Renal cortex interstitium (tissue), 3 donors: Measurements from ENCODE around the gene ST8SIA3. TPM values are rescaled to one million over a fixed set of nuclear protein-coding genes. Genes with fewer than 3 reads are reported as not detected.

Experiments
- polyA plus RNA-seq, 3 donors: library from polyadenylated mRNA; unstranded; fragments of 120-200 nt; gene quantifications; one replicate each; pipeline ENCODE4 v1.2.1, GENCODE V29; 2013; ENCODE audit not compliant: insufficient read length in 3 of 3

ST8SIA3 gene
- polyA plus RNA-seq, 3 donors, result 0.07 TPM; not detected in 2

Other genes with a start within 250 kb of the ST8SIA3 start
- gene BOD1L2, start 205.5 kb upstream of the ST8SIA3 start, polyA plus RNA-seq, result not detected
- under 1 TPM; 0.10 to 0.14 (median 0.12) TPM for gene ONECUT2, start 82.8 kb downstream of the ST8SIA3 start, polyA plus RNA-seq
- gene FECH, start 234.1 kb downstream of the ST8SIA3 start, polyA plus RNA-seq, result 10 to 100 TPM; 30.3 to 41.8 (median 32.5) TPM